GM13977 (cell line): Measurements from ENCODE around the gene SPACDR.
A peak's percentile ranks its signal among the peaks of the same experiment; 100 is the strongest.

ENCODE experiments used
- DNase-seq: peaks from one replicate; pipeline ENCODE4 v3.0.0; 2012; ENCODE audit warnings: low spot score
- CTCF ChIP-seq: IDR thresholded peaks from 2 replicates; pipeline ENCODE4 v1.5.1; 2012; ENCODE audit warnings: mild to moderate bottlenecking, control low read depth; ENCODE audit not compliant: insufficient read depth; ENCODE audit errors: extremely low read depth, missing control alignments
- in situ Hi-C: fragments of 300-500 bp; cut with MboI; formaldehyde crosslinking; loops from one replicate; pipeline ENCODE4 v1.12.0; 2022; ENCODE audit warnings: low sequenced_read_pairs, low pct_unique_long_range_greater_than_20kb, mixed read lengths, inconsistent platforms; ENCODE audit not compliant: unreplicated experiment

SPACDR gene

GRCh38 chr7:100476903-100477870 is 13.1 kb upstream of the SPACDR start:
- DNase-seq: no peak
- in situ Hi-C loops: no loop called here
- peak; percentile 64 for TF ChIP-seq CTCF

- no peak for DNase-seq
- no peak for TF ChIP-seq CTCF
- in situ Hi-C loops: no loop called here
Measured at GRCh38 chr7:100476101-100476780, 12.2 kb upstream of the SPACDR start.

- DNase-seq: no peak
- in situ Hi-C loops: no loop called here
- no peak for TF ChIP-seq CTCF
Measured at GRCh38 chr7:100475549-100475948, 11.5 kb upstream of the SPACDR start.

GRCh38 chr7:100472854-100473499 is 8.9 kb upstream of the SPACDR start:
- no peak for DNase-seq

GRCh38 chr7:100472121-100472851 is 8.2 kb upstream of the SPACDR start:
- no peak for DNase-seq
- TF ChIP-seq CTCF: no peak
- in situ Hi-C loops: no loop called here

More at GRCh38 chr7:100472854-100473499, 8.9 kb upstream of the SPACDR start:
- TF ChIP-seq CTCF: no peak
- in situ Hi-C loops: no loop called here

- no peak for DNase-seq
- TF ChIP-seq CTCF: no peak
- in situ Hi-C loops: no loop called here
Measured at GRCh38 chr7:100471021-100471420, 7.0 kb upstream of the SPACDR start.
